Mesenchymal stem cell (in vitro differentiated cells and primary cell): ENCODE data around the gene NPY4R.
"Not testable (repeated sequence)": the region's sequence is repeated elsewhere in the genome, so short reads cannot be mapped to it uniquely, and the experiment has no call there.

Experiments used
- DNase-seq: peaks from one replicate; pipeline ENCODE4 v3.0.0-alpha.2; 2013
- H2AFZ ChIP-seq: one replicate; pipeline ENCODE4 v1.6.1; 2013; ENCODE audit warnings: low read depth, mild to moderate bottlenecking, control low read depth, inconsistent platforms, low read length, moderate library complexity
- H2AK5ac ChIP-seq: 2 replicates; pipeline ENCODE4 v1.6.1; 2013; ENCODE audit warnings: low read length, moderate library complexity, mild to moderate bottlenecking, inconsistent platforms; ENCODE audit not compliant: severe bottlenecking
- H2BK120ac ChIP-seq: one replicate; pipeline ENCODE4 v1.6.1; 2013; ENCODE audit warnings: low read depth, mild to moderate bottlenecking, inconsistent platforms, low read length, moderate library complexity
- H2BK12ac ChIP-seq, 2 experiments: one replicate each; pipeline ENCODE4 v1.6.1; 2013; ENCODE audit warnings: inconsistent platforms in 2 of 2, low read length in 2 of 2, mild to moderate bottlenecking in 2 of 2, moderate library complexity in 2 of 2, control low read depth in 1 of 2
- H2BK15ac ChIP-seq: one replicate; pipeline ENCODE4 v1.6.1; 2013; ENCODE audit warnings: mild to moderate bottlenecking, low read depth, inconsistent platforms; ENCODE audit not compliant: poor library complexity, severe bottlenecking
- H2BK5ac ChIP-seq: 2 replicates; pipeline ENCODE4 v1.6.1; 2013; ENCODE audit warnings: low read depth, mild to moderate bottlenecking, low read length, control low read depth, inconsistent platforms; ENCODE audit not compliant: poor library complexity, severe bottlenecking
- H3K14ac ChIP-seq, 2 experiments: one replicate each; pipeline ENCODE4 v1.6.1; 2013; ENCODE audit warnings: inconsistent platforms in 2 of 2, low read length in 2 of 2, control low read depth in 1 of 2, mild to moderate bottlenecking in 1 of 2, moderate library complexity in 1 of 2
- H3K18ac ChIP-seq, 2 experiments: one replicate each; pipeline ENCODE4 v1.6.1; 2013; ENCODE audit warnings: inconsistent platforms in 2 of 2, low read length in 2 of 2, control low read depth in 1 of 2, low read depth in 1 of 2, mild to moderate bottlenecking in 1 of 2
- H3K23ac ChIP-seq, 2 experiments: one replicate each; pipeline ENCODE4 v1.6.1; 2013; ENCODE audit warnings: inconsistent platforms in 2 of 2, low read length in 2 of 2, mild to moderate bottlenecking in 2 of 2, moderate library complexity in 2 of 2, control low read depth in 1 of 2
- H3K27ac ChIP-seq: 2 replicates; pipeline ENCODE4 v1.5.1; 2013; ENCODE audit warnings: mild to moderate bottlenecking, moderate library complexity, low read length, control low read depth, inconsistent platforms; ENCODE audit not compliant: poor library complexity, severe bottlenecking
- H3K27me3 ChIP-seq, 2 experiments: 2 replicates each; pipeline versions ENCODE4 v1.6.1 to v1.7.0; 2013; ENCODE audit warnings: low read length in 2 of 2, mild to moderate bottlenecking in 2 of 2, moderate library complexity in 2 of 2, control low read depth in 1 of 2, inconsistent platforms in 1 of 2; ENCODE audit not compliant: control insufficient read depth in 1 of 2, insufficient read depth in 1 of 2
- H3K36me3 ChIP-seq, 2 experiments: 2 replicates each; pipeline versions ENCODE4 v1.6.1 to v1.7.0; 2013; ENCODE audit warnings: low read length in 2 of 2, control low read depth in 1 of 2, inconsistent platforms in 1 of 2, low read depth in 1 of 2, mild to moderate bottlenecking in 1 of 2; ENCODE audit not compliant: insufficient read depth in 2 of 2, control insufficient read depth in 1 of 2
- H3K4ac ChIP-seq, 2 experiments: one replicate each; pipeline ENCODE4 v1.6.1; 2013; ENCODE audit warnings: inconsistent platforms in 2 of 2, low read length in 2 of 2, mild to moderate bottlenecking in 2 of 2, moderate library complexity in 2 of 2, control low read depth in 1 of 2, low read depth in 1 of 2
- H3K4me1 ChIP-seq: 2 replicates; pipeline ENCODE4 v1.6.1; 2013; ENCODE audit warnings: low read depth, low read length, control low read depth; ENCODE audit not compliant: control insufficient read depth, insufficient read depth
- H3K4me2 ChIP-seq: 2 replicates; pipeline ENCODE4 v1.6.1; 2013; ENCODE audit warnings: low read length, mild to moderate bottlenecking, inconsistent platforms; ENCODE audit not compliant: poor library complexity, severe bottlenecking
- H3K4me3 ChIP-seq, 2 experiments: 2 replicates each; pipeline versions ENCODE4 v1.5.1 to v1.7.0; 2013; ENCODE audit warnings: low read length in 2 of 2, mild to moderate bottlenecking in 2 of 2, control low read depth in 1 of 2, low read depth in 1 of 2; ENCODE audit not compliant: insufficient read depth in 1 of 2
- H3K79me1 ChIP-seq: replicated peaks from 2 replicates; pipeline ENCODE4 v1.6.1; 2013; ENCODE audit warnings: mild to moderate bottlenecking, control low read depth, low read length, inconsistent platforms; ENCODE audit not compliant: poor library complexity, severe bottlenecking
- H3K9ac ChIP-seq: 2 replicates; pipeline ENCODE4 v1.7.0; 2013; ENCODE audit warnings: mild to moderate bottlenecking, low read length, moderate library complexity
- H3K9me3 ChIP-seq: 2 replicates; pipeline ENCODE4 v1.7.0; 2013; ENCODE audit warnings: mild to moderate bottlenecking, low read length; ENCODE audit not compliant: control insufficient read depth
- H4K8ac ChIP-seq: one replicate; pipeline ENCODE4 v1.6.1; 2013; ENCODE audit warnings: inconsistent platforms, mild to moderate bottlenecking, low read length, moderate library complexity
- H4K91ac ChIP-seq: one replicate; pipeline ENCODE4 v1.6.1; 2013; ENCODE audit warnings: mild to moderate bottlenecking, low read length, inconsistent platforms
- WGBS: methylation state at CpG from one replicate; pipeline ENCODE4 v1.1.7; 2013; ENCODE audit warnings: mixed read lengths; 5-methylcytosine and 5-hydroxymethylcytosine counted together

NPY4R gene

DNA sequence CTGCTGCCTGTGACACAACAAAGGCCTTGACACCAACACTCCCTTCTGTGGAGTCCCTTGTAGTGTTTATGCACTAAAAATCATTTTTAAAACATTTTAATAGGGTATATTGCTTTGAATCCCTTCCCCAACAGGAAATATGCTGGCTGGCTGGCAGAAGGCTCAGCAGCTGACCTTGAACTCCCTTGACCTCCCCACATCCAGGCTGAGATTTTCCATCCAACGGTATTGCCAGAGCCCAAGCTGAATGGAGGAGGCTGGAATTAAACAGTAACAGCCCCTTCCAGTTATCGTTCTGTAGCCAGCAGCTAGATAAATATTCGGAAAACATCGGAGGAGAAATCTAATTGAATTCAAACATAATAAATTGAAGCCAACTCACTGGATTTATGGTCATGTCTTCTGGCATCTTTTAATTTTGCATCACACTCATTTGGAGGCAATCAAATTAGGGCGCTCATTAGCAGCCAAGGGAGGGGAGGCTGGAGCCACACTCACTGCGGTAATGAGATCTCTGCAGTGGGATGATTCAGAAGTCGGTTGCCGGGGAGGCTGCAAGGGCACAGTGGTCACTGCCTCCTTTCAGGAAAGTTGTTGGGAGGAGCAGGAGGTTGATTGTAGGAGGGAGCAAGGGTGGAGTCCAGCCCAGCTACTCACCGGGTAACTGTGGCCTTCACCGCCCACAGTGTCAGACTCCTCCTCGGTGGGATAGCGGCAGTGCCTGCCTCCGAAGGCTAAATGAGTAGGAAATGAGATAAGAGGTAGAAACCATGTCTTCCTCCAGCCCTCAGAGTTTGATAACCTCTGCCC, 46.0 kb downstream of the NPY4R start:
- H3K4me1 ChIP-seq, H2BK5ac ChIP-seq, H3K79me1 ChIP-seq, H4K8ac ChIP-seq, H3K4me2 ChIP-seq, H3K4me3 ChIP-seq, H3K27ac ChIP-seq, H3K23ac ChIP-seq, H3K9me3 ChIP-seq, H3K14ac ChIP-seq, H3K36me3 ChIP-seq, H3K27me3 ChIP-seq, H2BK120ac ChIP-seq, H4K91ac ChIP-seq, H2AK5ac ChIP-seq, H3K9ac ChIP-seq, H2BK12ac ChIP-seq, H3K18ac ChIP-seq, H3K4ac ChIP-seq, H2BK15ac ChIP-seq, DNase-seq, H2AFZ ChIP-seq: not testable (repeated sequence)
- WGBS: no CpG with 5 or more reads among the region's 13 CpGs

DNA sequence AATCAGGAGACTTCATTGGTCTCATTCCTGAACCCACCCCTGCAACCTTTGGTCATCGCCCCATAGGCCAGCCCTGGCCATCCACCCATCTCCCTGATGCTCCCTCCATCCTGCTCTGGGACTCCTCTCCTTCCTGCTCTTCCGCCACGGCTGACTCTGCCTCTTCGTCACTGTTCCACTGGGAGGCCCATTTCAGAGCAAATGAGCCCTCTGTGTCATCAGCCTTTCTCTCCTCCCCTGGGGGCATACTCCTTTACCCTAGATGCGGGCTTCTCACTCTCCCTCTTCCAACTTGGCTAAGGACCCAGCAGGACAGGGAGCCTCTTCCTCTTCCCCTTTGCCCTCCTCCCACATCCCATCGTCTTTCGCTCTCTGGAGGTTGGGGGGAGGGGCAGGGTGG, 47.5 kb downstream of the NPY4R start:
- not testable (repeated sequence) for H3K14ac ChIP-seq, H3K4me1 ChIP-seq, H3K4me3 ChIP-seq, H3K9ac ChIP-seq, H2BK120ac ChIP-seq, H4K91ac ChIP-seq, H3K18ac ChIP-seq, H2AFZ ChIP-seq, H3K4me2 ChIP-seq, DNase-seq, H3K36me3 ChIP-seq, H3K4ac ChIP-seq, H4K8ac ChIP-seq, H3K27ac ChIP-seq, H3K79me1 ChIP-seq, H3K27me3 ChIP-seq, H2BK12ac ChIP-seq, H3K23ac ChIP-seq, H2AK5ac ChIP-seq, H2BK5ac ChIP-seq, H2BK15ac ChIP-seq, H3K9me3 ChIP-seq
- WGBS: no CpG with 5 or more reads among the region's 7 CpGs

DNA sequence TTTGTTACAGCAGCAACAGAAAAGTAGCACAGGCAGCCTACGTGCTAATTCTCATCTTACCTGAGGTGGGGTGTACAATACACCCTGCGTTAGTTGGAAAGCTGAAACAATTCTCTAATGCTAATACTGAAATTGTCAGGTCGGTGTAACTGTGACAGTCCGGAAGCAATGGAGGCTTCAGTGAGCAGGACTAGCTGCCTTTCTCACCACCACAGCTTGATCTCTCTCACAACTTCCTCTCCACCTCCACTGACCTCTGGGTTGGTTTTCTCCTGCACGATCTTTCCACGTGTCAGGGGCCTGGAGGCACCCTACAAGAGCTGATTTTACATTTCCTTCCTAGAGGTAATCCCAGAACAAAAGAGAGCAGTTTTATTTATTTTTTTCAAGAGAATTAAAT, 50.5 kb downstream of the NPY4R start:
- not testable (repeated sequence) for H3K4ac ChIP-seq, H3K18ac ChIP-seq, H3K9me3 ChIP-seq, H2BK12ac ChIP-seq, H2AK5ac ChIP-seq, H3K4me2 ChIP-seq, H3K14ac ChIP-seq, H3K27me3 ChIP-seq, H2BK5ac ChIP-seq, H2BK120ac ChIP-seq, H4K8ac ChIP-seq, H3K36me3 ChIP-seq, H3K79me1 ChIP-seq, H4K91ac ChIP-seq, DNase-seq, H3K27ac ChIP-seq, H3K4me1 ChIP-seq, H2BK15ac ChIP-seq, H3K9ac ChIP-seq, H3K4me3 ChIP-seq, H2AFZ ChIP-seq, H3K23ac ChIP-seq
- WGBS: 94% methylated on average over 3 of the region's 6 CpGs

DNA sequence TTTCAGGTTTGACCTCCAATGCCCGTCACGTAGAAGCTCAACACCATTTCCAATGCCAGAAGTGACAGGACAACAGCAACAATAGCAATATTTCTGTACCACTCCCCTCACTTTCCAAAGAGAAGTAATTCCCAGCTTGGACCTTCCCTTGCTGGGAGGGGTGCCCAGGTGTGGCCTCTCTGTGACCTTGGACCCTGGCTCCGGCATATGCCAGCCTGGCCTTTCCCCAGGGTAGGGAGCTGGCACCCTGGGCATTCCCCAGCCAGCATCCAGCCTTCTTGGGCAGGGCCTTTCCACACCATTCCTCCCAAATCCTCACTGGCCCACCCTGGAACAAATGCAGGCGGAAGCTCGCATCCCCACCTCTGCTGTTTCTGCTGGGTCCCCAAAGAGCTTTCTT, 53.1 kb downstream of the NPY4R start:
- not testable (repeated sequence) for H3K36me3 ChIP-seq, H3K4me1 ChIP-seq, H3K27me3 ChIP-seq, H3K4me2 ChIP-seq, H2BK12ac ChIP-seq, H3K4me3 ChIP-seq, H2AK5ac ChIP-seq, H3K9me3 ChIP-seq, DNase-seq, H4K91ac ChIP-seq, H3K9ac ChIP-seq, H2AFZ ChIP-seq, H3K18ac ChIP-seq, H2BK120ac ChIP-seq, H2BK15ac ChIP-seq, H3K79me1 ChIP-seq, H3K14ac ChIP-seq, H3K27ac ChIP-seq, H3K23ac ChIP-seq, H2BK5ac ChIP-seq, H4K8ac ChIP-seq, H3K4ac ChIP-seq
- no CpG with 5 or more reads among the region's 5 CpGs for WGBS
